ENCODE measurements around the gene UNC13A.

DNA sequence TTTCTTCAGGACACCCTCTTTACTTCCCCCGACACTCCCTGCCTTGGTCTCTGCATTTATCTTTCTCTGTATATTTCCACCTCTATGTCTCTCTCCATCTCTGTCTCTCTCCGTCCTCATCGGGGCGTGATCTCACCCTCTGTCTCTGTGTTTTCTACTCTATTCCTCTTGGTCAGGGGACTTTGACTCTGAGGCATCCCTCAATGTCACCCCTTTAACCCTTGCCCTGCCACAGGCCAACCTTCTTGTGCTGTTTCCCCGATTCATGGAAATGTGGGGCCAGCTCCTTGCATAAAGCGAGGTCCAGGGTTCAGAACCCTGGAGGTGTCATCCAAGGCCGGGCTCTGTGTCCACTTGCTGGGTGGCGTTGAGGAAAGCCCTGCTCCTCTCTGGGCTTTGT is 85.9 kb downstream of the UNC13A start:
- no peak for TF ChIP-seq POLR2A (IDR thresholded peaks at IDR 0.05)
- TF ChIP-seq, protein P1, sequence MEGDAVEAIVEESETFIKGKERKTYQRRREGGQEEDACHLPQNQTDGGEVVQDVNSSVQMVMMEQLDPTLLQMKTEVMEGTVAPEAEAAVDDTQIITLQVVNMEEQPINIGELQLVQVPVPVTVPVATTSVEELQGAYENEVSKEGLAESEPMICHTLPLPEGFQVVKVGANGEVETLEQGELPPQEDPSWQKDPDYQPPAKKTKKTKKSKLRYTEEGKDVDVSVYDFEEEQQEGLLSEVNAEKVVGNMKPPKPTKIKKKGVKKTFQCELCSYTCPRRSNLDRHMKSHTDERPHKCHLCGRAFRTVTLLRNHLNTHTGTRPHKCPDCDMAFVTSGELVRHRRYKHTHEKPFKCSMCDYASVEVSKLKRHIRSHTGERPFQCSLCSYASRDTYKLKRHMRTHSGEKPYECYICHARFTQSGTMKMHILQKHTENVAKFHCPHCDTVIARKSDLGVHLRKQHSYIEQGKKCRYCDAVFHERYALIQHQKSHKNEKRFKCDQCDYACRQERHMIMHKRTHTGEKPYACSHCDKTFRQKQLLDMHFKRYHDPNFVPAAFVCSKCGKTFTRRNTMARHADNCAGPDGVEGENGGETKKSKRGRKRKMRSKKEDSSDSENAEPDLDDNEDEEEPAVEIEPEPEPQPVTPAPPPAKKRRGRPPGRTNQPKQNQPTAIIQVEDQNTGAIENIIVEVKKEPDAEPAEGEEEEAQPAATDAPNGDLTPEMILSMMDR (IDR thresholded peaks at IDR 0.05) = no peak
